ENCODE results near the gene ADGRA1.

The ADGRA1 gene

GRCh38 chr10:133079836-133080682 lies 7.7 kb upstream of the ADGRA1 start:
- peak; percentile 45 for DNase-seq

DNA sequence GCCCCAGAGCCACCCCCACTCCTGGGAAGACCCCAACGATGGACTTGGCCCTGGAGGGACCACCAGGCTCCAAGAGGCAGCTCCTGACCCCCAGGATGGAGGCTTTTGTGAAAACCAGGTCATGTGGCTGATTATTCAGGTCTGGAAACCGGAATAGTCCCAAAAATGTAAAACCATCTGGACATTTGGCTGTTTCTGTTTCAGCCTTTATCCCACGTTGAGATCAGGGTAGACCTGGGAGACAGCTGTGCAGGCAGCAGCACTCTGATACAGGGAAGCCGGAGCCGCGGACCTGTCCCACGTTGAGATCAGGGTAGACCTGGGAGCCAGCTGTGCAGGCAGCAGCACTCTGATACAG lies 7.1 kb upstream of the ADGRA1 start:
- DNase-seq, result no peak

- DNase-seq, result no peak
These were observed 6.1 kb upstream of the ADGRA1 start for GRCh38 chr10:133081636-133082035.

- DNase-seq, result no peak
These were observed 4.9 kb upstream of the ADGRA1 start for GRCh38 chr10:133082685-133083421.

DNA sequence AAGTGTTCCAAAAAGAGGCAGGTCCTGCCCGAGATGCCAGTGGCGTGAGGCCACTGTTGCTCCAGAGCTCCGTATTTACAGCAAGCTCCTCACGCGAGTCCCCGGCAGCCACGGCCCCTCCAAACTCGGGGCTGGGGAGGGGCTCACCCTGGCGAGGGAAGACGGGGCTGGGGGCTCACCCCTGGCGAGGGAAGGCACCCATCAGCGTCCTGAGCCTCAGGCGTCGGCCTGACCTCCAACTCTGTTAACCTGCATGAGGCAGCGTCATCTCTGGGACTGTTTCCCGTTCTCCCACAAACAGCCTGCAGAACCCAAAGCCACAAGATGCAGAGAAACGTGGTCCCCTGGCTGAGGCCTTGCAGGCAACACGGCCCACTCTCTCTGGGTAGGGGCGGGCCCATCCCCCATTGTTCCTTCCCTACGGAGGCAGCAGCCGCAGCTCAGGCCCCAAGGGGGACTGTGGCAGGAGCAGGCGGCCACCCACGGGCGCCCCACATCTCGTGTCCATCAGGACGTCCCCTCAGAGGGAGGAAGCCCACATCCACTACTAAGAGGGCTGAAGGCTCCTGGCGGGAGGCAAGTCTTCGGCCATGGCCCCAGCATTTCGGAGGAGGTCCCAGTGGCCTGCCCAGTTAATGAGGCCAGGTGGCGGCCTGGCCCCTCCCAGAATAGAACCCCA lies 4.2 kb upstream of the ADGRA1 start:
- DNase-seq, result no peak

DNA sequence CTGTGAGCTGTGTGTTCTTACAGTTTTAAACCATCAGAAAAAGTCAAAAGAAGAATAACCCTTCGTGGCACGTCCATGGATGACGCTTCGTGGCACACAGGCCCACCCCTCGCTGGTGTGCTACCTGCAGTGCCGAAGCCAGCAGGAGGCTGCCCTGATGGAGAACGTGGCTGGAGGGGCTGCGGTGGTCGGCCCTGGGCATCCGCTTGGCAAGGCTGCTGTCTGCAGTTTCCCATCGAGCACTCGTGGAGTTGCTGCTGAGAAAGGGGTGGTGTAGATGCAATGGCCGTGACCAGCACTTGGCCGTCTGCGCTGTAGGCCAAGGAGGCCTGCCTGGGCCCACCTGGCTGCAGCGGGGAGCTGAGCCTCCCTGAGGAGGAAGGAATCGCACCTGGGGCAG lies 3.2 kb upstream of the ADGRA1 start:
- DNase-seq, result no peak

- no peak for DNase-seq
These were observed 2.2 kb upstream of the ADGRA1 start for GRCh38 chr10:133085251-133086125.

DNA sequence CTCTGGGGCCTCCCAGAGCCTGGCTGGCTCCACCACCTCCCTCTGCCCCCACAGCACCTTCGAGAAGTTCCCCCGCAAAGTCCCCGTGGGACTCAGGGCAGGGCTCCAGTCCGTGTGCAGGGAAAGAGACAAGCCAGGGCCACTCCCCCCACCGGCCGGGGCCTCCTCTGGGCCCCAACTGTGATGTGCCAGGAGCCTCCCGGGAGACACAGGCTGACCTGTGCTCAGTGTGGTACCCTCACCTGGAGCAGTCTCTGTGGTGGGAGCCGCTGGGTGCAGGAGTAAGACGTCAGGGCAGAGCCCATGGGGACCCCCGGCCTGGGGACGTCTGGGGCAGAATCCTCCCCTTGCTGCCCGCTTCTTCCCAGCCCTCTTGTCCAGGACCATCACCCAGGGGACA lies 1.5 kb upstream of the ADGRA1 start:
- DNase-seq, result no peak

DNA sequence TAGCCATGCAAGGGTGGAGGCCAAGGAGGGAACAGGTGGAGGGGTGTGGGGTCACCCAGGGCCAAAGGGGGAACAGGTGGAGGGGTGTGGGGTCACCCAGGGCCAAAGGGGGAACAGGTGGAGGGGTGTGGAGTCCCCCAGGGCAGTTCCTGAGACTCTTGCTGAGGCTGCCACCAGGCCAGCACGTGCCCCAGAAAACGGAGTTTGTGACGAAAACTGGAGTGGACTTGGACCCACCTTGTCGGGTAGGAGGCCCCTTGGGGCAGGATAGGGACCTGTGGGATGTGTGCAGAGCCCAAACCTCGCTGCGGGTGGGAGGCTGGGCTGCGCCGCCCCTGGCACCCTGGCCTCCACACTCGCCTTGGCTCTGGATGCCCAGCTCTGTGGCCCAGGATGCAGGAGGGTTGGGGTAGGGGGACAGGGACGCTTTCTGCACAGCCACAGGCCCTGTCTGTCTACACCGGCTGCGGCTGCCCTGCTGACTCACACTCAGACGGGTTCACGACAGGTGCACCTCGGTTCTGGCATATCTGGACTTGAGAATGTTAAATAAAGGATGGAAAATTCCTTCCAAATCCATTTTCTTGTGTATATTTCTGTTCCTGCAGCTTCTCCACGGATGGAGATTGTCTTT lies 562 bp upstream of the ADGRA1 start:
- DNase-seq, result peak; percentile 15

DNA sequence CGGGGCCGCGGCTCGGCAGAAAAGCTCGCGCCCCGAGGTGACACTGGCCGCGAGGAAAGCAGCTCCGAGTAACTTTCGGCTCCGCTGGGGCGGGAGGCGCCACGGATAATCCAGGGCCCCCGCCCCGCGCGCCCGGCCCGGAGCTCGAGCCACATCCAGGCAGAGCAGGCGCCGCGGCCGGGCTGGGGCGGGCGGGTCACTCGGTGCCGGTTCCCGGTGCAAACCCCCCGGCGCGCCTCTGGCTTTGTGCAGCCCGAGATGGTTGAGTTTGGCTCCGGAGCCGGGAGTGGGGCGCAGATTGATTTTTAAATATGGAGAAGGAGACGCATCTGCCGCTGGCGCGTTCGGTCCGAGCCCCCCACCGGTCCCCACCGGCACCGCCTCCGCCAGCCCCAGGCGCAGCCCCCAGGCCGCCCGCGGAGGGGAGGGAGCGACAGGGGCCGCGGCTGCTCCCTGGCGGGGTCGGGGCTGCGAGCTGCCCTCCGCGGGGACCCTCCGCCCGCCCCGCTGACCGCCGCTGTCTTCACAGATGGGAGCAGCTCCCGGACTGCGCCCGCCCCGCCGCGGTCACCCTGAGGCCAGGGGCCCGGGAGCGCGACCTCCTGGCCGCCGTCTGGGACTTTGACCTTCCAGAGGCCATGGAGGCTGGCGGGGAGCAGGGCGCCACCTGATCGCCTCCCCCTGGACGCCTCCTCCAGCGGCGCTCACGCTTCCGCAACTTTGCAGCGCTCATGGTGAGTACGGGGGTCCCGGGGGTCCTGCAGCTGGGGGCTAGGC lies 643 bp downstream of the ADGRA1 start:
- DNase-seq, result peak; percentile 18

DNA sequence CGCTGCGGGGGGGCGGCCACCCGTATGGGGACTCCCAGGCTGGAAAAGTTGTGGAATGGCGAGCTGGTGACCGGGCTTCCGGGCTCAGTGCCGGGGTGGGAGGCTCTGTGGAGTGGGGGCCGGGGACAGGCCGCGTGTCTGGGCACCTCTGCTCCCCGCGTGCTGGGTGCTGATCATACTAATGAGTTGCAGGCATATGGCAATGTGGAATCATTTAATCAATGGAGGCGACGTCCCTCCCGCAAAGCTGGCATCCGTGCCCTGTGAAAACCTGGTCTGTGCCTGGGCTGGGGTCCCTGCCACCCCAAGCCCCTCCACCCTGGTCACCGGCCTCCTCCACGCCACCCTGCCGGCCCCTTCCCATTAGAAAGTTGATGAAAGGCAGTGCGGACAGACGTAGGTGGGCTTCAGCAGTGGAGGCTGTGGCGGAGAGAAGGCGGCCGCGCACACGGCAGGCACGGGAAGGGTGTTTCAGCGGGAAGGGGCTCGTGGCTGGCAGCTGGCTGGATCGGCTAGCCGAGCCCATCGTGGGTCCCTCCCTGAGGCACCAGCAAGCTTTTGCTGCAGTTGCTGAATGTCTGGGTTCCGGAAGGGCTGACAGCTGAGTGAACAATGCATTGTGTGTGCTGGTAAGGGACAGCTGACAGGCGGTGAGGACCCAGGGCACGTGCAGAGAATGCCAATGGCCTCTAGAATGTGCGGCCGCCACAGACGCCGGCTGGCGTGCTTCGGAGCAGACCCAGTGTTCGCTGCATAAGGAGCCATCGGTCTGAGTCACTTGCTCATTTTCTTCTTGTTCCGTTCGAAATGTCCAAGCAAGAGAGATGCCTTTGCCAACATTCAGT lies 1.5 kb downstream of the ADGRA1 start:
- peak; percentile 77 for DNase-seq

DNA sequence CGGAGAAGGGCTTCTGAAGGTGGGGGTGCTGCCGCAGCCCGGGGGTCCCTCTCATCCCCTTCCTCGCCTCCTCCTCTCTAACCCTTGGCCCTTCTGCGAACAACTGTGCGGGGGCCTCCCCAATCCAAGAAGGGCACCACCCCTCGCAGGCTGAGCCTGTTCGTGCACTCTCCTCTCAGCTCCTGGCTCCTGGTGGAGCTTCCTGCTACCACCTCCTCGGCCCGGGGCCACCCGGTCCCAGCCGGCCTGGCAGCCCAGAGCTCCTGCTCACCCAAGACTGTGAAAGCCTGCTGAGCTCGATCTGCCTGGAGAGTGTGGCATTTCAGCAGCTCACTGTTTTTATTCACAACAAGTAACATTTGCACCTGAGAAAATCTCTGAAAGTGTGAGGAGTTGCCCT lies 2.4 kb downstream of the ADGRA1 start:
- DNase-seq, result no peak

GRCh38 chr10:133090654-133091053 lies 2.9 kb downstream of the ADGRA1 start:
- no peak for DNase-seq

DNA sequence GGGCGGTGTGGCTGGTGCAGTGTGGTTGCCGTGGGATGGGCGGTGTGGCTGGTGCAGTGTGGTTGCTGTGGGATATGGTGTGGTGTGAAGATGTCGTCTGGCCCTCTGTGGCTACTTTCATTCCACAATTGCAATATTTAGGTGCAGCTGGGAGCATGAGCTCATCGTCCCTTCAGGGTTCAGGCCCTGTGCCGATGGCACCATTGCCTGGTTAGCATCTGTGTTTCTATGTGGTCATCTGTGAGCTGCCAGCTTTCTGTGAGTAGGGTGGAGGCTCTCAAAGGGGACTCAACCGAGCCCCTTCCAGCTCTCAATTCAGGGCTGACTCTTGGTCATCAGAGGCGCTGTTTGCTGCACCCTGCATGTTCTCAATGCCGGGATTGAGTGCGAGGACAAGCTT lies 3.6 kb downstream of the ADGRA1 start:
- DNase-seq, result no peak

DNA sequence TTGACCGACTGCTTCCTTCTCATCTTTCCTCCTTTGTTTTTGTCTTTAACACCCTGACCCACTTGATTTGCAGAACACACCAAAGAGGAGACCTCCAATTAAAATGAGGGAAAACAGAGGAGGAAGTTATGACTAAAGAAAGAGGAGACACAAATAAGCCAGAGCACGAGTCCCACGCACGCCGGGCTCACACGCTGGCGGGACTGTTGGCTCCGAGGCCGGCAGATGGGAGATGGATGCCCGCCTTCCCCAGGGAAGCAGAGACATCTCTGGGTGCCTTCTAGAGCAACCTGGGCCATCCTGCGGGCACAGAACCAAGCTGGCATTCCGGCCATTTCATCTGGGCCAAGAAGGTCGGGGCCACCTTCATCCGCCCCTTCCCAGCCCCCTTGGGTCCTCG lies 5.6 kb downstream of the ADGRA1 start:
- no peak for DNase-seq

DNA sequence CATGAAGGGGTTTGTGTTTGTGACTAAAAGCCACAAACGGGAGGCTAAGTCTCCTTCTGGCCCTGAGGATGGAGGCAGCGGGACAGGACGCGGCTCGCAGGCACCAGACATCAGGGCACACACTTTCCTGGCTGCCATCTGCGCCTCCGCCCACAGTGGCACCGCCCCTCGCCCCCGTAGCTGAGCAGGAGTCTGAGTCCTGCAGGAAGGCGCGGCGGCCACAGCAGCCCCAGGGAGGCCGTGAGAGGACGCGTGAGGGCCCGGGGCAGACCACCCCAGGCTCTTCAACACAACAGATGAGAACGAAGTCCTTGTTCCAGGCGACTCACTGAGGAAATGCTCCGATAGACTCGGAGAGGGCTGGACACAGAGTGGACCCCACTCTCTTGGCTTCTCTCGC lies 6.6 kb downstream of the ADGRA1 start:
- DNase-seq, result no peak

- no peak for DNase-seq
These were observed 7.1 kb downstream of the ADGRA1 start for GRCh38 chr10:133094866-133095265.

GRCh38 chr10:133095586-133095985 lies 7.9 kb downstream of the ADGRA1 start:
- no peak for DNase-seq

GRCh38 chr10:133096616-133097269 lies 9.0 kb downstream of the ADGRA1 start:
- DNase-seq, result no peak

DNA sequence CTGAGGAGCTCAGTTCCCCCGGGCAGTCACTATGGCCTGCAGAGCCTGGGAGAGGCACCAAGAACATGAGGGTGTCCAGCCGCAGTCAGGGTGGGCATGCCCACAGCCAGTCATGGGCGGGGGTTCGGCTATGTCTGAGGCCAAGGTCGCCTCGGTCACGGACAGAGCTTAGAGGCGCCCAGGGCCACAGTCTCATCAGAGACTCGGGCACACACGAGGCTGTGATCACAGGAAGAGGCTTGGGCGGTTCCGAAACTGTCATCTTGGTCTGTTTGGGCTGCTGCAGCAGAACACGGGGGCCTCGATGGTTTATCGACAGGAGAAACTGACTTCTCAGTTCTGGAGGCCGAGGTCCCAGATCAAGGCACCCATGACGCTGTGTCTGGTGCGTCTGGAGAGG lies 9.7 kb downstream of the ADGRA1 start:
- no peak for DNase-seq
